GM19351 (cell line): Measurements from ENCODE around the gene MECP2.
"Not testable (repeated sequence)": the region's sequence is repeated elsewhere in the genome, so short reads cannot be mapped to it uniquely, and the experiment has no call there.

ENCODE experiments used
- ATAC-seq: cut with Tn5 transposase; IDR thresholded peaks from one replicate; pipeline ENCODE4 v1.9.1; 2021; ENCODE audit warnings: mild to moderate bottlenecking, moderate library complexity; ENCODE audit not compliant: unreplicated experiment

Gene MECP2

DNA sequence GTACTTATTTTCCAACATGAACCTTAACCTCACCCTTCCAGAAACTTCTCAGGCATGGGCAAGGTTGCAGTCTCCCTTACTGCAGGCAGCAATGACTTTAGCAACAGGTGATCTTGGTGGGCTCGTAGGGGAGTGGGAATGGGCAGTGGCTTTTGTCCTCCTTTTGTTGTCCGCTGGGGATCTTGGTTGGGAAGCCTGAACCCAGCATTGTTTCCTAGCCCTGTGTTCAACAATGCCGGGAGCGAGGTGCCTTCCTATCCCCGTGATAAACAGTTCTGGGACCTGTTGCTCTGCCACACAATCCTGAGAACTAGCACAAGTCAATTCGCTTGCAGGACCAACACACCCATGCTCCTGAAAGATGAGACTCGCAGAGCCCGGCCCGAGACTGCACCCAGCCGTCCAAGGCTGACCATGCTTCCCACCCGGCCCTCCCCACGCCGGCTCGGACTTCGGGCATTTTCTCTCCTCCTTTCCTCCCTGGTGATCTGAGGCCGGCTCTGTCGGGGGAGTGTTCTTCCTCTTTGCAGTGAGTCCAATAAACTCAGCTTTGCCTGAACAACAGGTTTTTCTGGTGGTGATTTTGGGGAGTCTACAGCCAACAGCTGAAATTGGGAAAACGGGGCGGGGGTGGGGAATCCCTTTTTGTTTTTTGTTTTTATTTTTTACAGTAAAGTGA lies 98.0 kb downstream of the MECP2 start:
- no peak for ATAC-seq

DNA sequence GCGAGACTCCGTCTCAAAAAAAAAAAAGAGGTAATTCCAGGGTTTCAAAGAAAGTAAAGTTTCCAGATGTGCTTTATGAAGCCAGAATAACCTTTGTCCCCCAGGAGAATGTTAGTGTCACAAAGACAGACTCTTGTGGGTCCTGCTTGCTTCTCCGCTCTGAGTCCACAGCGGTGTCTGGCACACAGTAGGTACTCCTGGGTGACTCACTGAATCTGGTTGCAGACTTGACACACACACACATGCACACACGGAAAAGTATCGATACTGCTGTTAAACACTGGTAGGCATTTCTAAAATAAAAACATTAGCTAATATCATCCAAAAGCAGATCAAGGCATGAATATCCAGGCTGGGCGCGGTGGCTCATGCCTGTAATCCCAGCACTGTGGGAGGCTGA lies 102.0 kb downstream of the MECP2 start:
- ATAC-seq = no peak

DNA sequence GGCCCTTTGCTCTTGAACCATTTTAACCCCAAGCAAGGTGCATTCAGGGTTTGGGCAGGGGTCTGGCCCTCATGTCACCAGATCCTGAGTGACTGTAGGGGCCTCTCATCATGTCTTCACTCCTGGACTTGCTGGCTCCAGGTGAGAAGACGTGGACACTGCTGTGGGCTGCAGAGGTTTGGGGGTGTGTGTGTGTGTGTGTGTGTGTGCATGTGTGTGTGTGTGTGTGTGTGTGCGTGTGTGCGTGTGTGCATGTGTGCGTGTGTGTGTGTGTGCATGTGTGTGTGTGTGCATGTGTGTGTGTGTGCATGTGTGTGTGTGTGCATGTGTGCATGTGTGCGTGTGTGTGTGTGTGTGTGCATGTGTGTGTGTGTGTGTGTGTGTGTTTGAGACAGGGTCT lies 103.1 kb downstream of the MECP2 start:
- not testable (repeated sequence) for ATAC-seq

DNA sequence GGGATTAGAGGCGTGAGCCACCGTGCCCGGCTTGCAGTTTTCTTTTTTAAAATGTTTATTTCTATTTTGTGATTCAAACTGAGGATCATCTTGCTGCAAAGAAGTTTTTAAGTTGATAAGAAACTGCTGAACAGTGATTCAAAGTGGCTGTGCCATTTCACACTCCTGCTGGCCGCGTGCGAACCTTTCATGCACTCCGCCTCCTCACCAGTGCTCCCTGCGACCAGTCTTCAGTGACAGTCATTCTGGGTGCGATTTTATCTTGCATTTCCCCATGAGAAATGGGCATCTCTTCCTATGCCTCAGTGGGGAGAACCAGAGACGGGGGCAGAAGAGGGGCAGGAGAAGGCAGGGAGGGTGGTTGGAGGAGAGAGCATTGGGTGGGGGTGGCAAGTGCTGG lies 103.5 kb downstream of the MECP2 start:
- no peak for ATAC-seq

DNA sequence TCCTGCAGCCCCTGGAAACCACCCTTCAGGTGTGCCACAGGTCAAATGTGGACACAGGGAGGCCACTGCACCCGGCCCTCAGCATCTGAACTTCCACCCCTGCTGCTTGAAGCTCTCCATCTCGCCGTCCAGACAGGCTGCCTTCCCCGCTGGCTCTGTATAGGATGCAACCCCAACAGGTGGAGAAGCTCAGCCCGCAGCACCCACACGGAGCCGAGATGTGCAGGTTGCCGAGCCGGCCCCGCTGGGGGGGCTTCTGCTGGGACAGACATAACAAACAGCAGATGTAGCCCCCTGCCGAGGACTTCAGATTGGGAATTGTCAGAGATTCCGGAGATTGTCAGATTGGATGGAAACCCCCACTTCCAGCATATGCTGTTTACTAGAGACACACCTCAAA lies 104.4 kb downstream of the MECP2 start:
- ATAC-seq = no peak

DNA sequence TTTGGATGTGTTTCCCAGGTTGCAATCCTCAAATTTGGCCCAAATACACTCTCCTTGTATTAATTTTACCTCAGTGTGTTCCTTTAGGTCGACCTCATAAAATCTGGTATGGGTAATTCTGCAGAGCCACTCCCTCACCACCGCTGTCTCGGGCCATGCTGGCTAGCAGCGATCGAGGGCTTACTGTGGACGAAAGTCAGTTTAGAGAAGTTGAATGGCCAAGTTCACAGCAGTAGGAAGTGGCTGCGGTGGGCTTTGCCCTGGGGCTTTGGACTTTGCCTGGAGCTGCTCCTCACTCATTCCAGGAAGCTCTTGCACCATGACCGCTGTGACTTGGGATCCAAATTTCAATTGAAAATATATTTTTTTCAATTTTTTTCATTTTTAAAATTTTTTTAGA lies 105.3 kb downstream of the MECP2 start:
- no peak for ATAC-seq

DNA sequence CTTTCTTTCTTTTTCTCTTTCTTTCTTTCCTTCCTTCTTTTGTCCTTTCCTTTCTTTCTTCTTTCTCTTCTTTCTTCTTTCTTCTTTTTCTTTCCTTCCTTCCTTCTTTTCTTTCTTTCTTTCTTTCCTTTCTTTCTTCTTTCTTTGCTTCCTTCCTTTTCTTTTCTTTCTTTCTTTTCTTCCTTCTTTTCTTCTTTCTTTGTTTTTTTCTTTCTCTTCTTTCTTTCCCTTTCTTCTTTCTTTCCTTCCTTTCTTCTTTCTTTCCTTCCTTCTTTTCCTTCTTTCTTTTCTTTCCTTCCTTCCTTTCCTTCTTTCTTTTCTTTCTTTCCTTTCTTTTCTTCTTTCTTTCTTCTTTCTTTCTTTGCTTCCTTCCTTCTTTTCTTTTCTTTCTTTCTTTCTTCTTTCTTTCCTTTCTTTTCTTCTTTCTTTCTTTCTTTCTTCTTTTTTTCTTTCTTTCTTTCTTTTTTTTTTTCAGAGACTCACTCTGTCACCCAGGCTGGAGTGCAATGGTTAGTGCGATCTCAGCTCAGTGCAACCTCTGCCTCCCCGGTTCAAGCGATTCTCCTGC lies 106.4 kb downstream of the MECP2 start:
- ATAC-seq = no peak

DNA sequence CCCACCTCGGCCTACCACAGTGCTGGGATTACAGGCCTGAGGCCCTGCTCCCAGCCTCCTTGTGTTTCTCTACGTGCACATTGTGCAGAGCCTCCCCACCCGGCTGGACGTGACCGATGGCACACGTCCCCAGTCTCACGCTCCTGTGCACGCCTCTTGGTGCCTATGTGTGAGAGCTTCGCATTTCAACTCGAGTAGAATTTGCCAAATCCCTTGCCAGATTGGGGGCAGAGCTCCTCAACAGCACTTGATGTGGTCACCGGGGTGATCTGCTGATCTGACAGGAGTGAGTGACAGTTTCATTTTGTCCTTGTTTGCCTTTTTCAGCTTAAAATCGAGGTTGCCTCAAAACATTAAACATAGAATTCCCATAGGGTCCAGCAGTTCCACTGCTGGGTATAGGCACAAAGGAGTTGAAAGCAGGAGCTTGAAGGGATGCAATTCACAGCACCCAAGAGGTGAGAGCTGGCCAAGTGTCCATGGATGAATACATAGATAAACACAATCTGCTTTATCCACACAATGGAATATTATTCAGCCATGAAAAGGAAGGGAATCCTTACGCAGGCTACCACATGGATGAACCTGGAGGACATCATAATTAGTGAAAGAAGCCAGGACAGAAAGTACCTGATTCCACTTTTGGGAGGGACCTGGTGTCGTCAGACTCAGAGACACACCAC lies 107.4 kb downstream of the MECP2 start:
- ATAC-seq = no peak

DNA sequence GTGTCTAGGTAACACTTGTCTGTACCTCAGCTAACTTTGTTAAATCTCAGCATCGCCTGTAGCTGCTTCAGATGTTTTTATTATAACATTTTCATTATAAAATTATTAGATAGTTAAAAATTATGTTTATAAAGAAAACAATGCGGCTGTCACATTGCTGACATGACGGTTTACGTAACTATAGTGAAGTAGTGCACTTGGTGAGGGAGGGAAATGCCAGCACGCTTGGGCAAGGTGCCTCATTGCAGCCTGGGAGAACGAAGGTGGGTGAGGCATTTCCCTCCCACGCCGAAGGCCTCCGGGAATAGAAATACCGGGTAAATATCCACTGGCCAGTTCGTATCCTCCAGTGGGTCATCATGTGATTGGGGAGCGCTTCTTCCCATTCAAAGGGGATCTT lies 109.0 kb downstream of the MECP2 start:
- ATAC-seq = no peak

DNA sequence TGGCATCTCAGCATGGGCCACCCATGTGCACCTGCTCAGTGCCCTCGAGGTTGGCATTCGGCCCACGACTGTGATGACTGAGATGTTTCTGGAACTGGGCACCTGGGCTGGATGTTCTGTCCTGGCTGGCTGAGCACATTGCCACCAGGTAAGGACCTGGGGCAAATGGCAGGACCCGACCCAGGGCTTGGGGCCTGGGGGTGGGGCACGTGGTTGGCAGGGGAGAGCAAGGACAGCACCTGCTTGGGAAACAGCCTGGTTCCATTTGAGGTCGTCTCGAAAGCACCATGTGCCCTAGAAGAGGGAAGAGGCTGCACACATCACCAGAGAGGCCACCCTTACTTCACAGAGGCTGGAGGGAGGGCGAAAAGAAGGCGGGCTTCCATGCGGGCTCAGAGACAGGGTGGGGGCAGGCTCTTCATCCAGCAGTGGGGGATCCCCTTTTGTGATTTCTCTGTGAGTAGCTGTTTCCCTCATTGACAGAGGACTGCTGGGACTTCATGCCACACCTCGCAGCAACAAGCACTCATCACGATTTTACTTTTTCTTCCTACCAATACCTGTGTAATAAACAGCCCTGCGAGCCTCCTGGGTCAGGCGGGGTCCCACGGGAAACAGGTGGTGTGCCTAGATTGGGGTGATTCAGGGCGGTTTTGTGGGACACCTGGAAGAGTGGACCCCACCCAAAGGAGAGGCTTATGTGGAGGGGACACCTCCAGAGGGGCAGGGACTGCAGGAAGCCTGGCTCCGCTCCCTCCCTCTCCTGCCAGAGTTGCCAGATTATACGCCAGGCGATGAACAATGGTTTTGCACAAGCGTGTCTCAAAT lies 113.0 kb downstream of the MECP2 start:
- ATAC-seq = no peak

DNA sequence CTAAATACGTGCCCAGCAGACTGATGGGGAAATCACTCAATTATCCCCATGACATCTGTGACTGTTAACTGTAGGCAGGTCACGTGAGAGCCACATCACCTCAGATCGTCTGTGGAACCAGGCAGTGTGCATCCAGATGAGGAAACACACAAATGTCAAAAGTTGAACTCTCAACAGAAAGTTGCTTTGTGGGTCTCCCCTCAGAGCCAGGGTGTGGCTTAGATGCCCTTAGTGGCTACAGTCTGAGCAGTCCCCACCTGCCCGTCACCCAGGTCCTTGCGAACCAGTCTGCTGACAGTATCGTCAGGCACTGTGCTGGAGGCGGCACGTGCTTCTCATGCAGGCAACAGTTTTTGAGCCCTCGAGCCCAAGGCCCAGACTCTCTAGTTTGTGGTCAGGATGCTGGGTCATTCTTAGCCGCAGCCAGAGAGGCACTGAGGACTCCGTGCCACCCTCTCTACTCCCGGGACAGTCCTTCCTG lies 114.2 kb downstream of the MECP2 start:
- no peak for ATAC-seq

DNA sequence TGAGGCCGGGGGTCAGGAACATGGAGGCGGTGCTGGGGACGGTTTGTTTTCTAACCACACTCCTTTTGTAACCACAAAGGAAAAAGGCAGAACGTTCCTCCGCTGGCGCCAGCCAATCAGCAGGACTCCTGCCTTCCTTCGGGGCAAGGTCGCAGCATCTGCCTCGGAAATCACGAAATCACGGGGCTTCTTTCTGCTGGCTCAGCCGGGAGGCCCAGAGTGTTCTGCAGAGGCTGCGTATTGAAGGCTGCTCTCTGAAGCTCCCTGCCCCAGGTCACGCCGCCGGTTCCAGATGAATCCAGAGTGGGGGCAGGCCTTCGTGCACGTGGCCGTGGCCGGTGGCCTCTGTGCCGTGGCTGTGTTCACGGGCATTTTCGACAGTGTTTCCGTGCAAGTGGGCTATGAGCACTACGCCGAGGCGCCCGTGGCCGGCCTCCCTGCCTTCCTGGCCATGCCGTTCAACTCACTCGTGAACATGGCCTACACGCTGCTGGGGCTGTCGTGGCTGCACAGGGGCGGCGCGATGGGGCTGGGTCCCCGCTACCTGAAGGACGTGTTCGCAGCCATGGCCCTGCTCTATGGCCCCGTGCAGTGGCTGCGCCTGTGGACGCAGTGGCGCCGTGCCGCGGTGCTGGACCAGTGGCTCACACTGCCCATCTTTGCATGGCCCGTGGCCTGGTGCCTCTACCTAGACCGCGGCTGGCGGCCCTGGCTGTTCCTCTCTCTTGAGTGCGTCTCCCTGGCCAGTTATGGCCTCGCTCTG lies 115.6 kb downstream of the MECP2 start:
- no peak for ATAC-seq

DNA sequence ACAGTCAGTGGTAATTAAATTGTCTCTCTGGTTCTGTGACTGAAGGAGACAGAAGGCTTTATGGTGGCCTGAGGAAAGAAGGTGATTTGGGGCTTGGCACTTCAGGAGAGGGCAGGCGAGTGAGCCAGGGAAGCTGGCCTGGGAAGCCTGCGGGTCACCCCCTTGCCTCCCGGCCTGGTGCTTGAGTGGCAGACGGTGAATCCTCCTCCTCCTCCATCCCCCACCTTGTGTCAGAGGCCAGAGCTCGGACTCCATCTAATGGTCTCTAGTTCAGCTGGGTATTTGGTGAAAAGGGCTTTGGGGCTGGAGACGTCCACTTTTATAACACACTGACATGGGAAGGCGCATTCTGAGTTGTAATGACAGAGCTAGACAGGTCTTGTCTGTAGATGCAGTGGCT lies 116.3 kb downstream of the MECP2 start:
- ATAC-seq = no peak

DNA sequence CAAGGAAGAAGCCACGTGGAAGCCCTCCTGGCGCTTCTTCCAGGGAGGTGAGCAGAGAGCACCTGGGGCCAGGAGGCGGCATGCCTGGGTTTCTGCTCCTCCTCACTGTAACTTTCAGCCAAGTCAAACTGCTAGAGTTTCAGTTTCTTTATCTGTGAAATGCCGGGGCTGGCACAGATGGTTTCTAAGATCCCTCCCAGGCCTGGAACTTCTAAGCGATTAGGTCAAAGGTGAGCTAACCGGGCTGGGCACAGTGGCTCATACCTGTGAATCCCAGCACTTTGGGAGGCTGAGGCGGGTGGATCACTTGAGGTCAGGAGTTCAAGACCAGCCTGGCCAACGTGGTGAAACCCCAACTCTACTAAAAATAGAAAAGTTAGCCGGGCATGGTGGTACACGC lies 117.1 kb downstream of the MECP2 start:
- ATAC-seq = peak; percentile 51

DNA sequence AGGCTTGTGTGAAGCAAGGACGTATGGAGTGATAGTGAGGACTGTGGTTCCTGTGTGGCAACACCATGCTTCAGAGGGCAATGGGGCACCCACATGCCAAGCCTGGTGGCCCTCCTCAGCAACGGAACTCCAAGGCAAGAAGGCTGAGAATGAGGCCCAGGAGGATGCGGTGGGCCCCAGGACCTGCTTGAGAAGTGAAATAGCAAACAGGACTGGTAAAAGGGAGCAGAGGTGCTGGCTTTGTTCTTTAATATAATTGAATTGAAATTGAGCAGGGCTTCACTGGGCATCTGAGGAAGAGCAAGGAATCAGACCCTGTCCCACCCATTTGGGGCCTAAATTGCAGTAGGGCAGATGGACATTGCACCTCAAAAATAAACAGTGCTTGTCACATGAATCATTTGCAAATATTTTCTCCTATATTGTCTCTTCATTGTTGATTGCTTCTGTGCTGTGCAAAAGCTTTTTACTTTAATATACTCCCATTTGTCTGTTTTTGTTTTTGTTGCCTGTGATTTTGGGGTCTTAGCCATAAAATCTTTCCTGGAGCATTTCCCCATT lies 122.7 kb downstream of the MECP2 start:
- no peak for ATAC-seq

DNA sequence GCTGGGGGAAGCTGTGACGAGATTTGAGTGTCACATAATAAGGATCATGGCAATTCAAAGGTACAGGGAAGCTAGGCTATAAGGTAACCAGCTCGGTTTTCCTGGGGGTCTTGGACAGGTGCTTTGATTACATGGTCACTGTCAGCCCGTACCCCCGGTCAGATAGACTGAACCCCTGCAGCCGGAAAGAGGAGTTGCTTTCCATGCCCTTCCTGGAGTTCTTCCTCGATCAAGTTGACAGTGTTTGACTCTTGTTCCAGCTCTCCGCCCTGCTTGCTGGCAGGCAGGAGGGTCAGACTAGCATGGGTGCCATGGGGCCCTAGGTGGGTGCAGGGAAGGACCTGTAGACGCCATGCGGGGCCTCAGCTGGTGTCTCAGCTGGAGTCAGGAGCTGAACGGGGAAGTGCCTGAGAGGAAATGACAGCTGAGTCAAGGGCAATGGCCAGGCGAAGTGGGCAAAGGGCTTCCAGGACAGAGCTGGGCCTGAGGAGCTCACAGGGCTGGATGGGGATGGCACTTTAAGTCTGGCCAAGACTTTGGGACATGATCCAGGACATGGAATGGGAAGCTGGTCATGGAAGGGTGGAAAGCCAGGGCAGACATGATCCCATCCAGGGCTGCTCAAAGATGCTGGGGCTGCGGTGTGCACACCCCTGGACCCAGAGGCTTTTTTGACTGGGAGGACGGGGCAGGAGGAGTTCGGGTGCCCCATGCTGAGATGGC lies 123.4 kb downstream of the MECP2 start:
- ATAC-seq = no peak

DNA sequence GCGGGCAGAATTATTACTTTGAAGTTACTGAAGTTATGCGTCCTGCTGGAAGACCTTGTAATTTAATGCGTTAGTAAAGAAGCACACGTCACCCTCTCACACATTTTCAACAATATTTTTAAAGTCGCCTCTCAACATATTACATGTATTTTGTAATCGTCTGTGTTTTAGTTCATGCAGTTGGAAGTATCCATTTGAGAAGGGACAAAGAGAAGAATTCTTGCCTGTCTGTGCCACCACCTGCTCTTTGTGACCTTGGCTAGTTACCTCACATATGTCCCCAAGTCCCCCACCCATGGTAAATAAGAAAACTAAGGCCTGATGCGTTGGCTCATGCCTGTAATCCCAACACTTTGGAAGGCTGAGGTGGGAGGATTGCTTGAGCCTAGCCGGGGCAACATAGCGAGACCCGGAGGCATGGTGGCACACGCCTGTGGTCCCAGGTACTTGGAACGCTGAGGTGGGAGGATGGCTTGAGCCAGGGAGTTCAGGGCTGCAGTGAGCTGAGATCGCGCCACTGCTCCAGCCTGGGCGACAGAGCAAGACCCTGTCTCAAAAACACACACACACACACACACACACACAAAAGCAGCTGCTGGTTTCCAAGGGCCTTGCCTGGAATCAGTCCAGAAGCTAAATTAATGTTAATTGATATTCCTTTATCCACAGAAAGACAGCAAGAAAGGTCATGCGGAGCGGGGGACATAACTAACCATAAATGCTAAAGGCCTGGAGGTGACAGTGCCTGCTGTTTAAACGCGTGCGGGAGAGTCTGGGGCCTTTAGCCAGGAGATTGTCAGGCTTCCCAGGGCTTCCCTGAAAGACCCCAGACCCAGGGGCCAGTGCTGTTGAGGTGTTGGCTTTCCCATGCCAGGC lies 124.2 kb downstream of the MECP2 start:
- no peak for ATAC-seq

DNA sequence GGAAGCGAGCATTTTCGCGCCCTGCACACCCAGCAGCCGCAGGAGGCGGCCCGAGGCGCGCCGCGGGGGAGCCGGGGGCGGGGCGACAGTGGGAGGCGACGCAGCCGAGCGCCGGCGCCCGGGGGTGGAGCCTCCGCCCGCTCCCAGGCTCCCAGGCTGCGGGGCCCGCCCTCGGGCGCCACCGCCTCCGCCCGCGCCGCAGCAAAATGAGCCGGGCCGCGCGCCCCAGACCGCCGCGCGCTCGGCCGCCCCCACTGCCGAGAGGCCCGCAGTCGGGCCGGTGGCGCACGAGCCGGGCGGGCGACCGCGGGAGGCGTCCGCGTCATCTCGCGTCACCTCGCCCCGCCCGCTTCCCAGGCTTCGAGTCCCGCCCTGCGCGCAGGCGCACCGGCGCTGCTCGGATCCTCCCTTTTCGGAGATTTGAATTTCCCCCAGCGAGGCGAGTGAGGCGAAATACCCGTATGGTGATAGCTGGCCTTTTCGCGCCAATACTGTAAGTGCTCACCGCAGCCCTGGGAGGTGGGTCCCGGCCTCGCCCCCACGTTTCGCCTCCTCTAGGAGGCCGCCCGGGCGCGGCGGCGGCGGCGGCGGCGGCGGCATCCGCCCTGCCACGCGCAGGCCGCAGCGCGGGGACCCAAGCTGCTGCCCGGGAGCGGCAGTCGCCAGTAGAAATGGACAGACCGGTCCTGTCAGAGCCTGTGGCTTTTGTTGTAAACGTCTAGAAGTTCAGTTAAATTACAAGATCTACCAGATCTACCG lies 125.0 kb downstream of the MECP2 start, which contains the start of gene TMEM187:
Gene TMEM187 (plus strand): TSS at position 387 of the 759 bp plus-strand sequence. CDS start 9,309 bp downstream, outside the sequence.
- peak; percentile 45 for ATAC-seq
